Bronchial epithelial cell (primary cell): Measurements from ENCODE around the gene RBM27. TPM values are rescaled to one million over a fixed set of nuclear protein-coding genes. Genes with fewer than 3 reads are reported as not detected.

ENCODE experiments used
- DNase-seq: peaks from one replicate; pipeline ENCODE4 v3.0.0-alpha.2; 2010; ENCODE audit warnings: low read depth
- FAIRE-seq: peaks from 2 replicates; lab custom pipeline; 2011; peaks lifted over from hg19 to GRCh38; lab: Jason Lieb, UNC
- H3K27me3 ChIP-seq: 2 replicates; pipeline ENCODE4 v1.5.1; 2011; ENCODE audit warnings: low read length; ENCODE audit not compliant: control insufficient read depth, insufficient read depth
- H3K36me3 ChIP-seq: 2 replicates; pipeline ENCODE4 v1.5.1; 2011; ENCODE audit warnings: low read length; ENCODE audit not compliant: control insufficient read depth, insufficient read depth
- H3K4me3 ChIP-seq: 2 replicates; pipeline ENCODE4 v1.5.1; 2011; ENCODE audit warnings: mild to moderate bottlenecking, low read depth, low read length, control low read depth
- total RNA-seq: library from RNA; depleted of rRNA; stranded (reverse); fragments of >200 nt; gene quantifications from 2 replicates; pipeline ENCODE4 v1.2.1, GENCODE V29; 2014
- TF ChIP-seq, protein P1 (sequence below): IDR thresholded peaks from 2 replicates; pipeline ENCODE4 v1.5.1; 2011; ENCODE audit warnings: mild to moderate bottlenecking, moderate library complexity, low read length, control low read depth, inconsistent platforms; ENCODE audit not compliant: insufficient read depth, severe bottlenecking

RBM27 gene
- total RNA-seq, 1 donor from 2014 or later, result 19.7 TPM

DNA sequence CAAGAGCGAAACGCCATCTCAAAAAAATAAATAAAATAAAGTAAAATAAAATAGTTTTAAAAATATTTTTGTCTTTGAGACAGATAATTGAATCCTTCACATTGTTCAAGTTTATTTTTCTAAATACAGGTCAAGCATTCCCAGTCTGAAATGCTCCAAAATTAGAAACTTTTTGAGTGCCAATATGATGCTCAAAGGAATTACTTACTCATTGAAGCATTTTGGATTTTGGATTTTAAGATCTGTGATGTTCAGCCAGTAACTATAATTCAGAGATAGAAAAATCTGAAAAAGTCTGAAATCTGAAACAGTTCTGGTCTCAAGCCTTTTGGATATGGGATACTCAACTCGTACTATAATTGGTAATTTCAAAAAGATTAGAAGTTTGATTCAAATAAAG lies 39.8 kb downstream of the RBM27 start:
- FAIRE-seq, result no peak
- TF ChIP-seq, protein P1, sequence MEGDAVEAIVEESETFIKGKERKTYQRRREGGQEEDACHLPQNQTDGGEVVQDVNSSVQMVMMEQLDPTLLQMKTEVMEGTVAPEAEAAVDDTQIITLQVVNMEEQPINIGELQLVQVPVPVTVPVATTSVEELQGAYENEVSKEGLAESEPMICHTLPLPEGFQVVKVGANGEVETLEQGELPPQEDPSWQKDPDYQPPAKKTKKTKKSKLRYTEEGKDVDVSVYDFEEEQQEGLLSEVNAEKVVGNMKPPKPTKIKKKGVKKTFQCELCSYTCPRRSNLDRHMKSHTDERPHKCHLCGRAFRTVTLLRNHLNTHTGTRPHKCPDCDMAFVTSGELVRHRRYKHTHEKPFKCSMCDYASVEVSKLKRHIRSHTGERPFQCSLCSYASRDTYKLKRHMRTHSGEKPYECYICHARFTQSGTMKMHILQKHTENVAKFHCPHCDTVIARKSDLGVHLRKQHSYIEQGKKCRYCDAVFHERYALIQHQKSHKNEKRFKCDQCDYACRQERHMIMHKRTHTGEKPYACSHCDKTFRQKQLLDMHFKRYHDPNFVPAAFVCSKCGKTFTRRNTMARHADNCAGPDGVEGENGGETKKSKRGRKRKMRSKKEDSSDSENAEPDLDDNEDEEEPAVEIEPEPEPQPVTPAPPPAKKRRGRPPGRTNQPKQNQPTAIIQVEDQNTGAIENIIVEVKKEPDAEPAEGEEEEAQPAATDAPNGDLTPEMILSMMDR, result no peak
- DNase-seq, result no peak
- Histone ChIP-seq H3K4me3 (no peak overlapping the region), H3K27me3 (no peaks in the 10 kb centered on the region), H3K36me3 (peaks cover 1% of the 10 kb centered on the region)

DNA sequence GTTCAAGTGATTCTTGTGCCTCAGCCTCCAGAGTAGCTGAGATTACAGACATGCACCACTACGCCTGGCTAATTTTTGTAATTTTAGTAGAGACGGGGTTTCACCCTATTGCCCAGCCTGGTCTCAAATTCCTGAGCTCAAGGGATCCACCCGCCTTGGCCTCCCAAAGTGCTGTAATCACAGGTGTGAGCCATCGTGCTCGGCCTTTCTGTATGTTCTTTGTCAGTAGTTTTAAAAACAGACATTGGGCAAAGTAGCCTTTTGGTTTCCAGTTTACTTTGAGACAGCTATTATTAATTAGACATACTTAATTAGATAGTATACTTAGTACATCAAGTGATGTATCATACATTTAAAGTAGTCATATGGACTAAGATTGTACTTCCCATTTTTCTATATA lies 45.2 kb downstream of the RBM27 start:
- DNase-seq (no peak), FAIRE-seq (no peak)
- TF ChIP-seq, protein P1, result no peak
- Histone ChIP-seq H3K36me3 (peaks cover 6% of the 10 kb centered on the region), H3K27me3 (no peaks in the 10 kb centered on the region), H3K4me3 (no peak overlapping the region)

DNA sequence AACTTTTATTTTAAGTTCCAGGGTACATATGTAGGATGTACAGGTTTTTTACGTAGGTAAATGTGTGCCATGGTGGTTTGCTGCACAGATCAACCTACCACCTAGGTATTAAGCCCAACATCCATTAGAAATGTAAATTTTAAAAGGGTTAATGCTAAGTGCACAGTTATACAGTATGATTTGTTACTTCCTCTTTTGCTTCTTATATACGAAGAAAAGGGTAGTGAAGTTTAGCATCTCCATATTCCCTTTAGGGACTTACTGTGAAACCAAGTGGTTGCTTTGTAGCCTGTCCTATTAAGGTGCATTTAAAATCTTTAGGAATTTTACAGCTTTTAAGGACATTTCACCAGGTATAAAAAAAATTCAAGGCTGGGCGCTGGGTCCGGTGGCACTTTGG lies 46.4 kb downstream of the RBM27 start:
- Histone ChIP-seq H3K36me3 (peaks cover 6% of the 10 kb centered on the region), H3K4me3 (no peak overlapping the region), H3K27me3 (no peaks in the 10 kb centered on the region)
- FAIRE-seq (no peak), DNase-seq (no peak)
- TF ChIP-seq, protein P1, result no peak

Other genes starting within 250 kb of the RBM27 start
- gene PLAC8L1, start 98.0 kb upstream of the RBM27 start, total RNA-seq, result 0.38 and 0.53 TPM in 2 replicates
- 204 and 309 TPM in 2 replicates for gene LARS1, start 21.0 kb upstream of the RBM27 start, total RNA-seq
- 0.13 TPM in 1 of 2 replicates, not detected in the other for gene POU4F3, start 135.2 kb downstream of the RBM27 start, total RNA-seq
- gene TCERG1, start 243.7 kb downstream of the RBM27 start, total RNA-seq, result 32.6 and 36.7 TPM in 2 replicates